ENCODE measurements around the gene MFSD12. TPM values are rescaled to one million over a fixed set of nuclear protein-coding genes. Genes with fewer than 3 reads are reported as not detected.

The MFSD12 gene
- 10 to 100 TPM; 31.0 to 41.1 TPM for total RNA-seq
- long read RNA-seq, transcript MFSD12-201 (10 exons, 2,124 nt): major isoform, 14 of 47 reads
- long read RNA-seq, partial matches to known transcripts: 22 of 47 reads
- long read RNA-seq, other reads (novel, unspliced or antisense): 10 of 47 reads

- ATAC-seq: peak; percentile 96
- intact Hi-C loops (cut with DNase I, micrococcal nuclease): no loop called here
- DNase-seq: peak; percentile 94 to 98
These were observed at the start of gene MFSD12 for GRCh38 chr19:3557461-3558248. Gene MFSD12 (minus strand): TSS chr19:3557586. CDS start chr19:3557403, 183 bp downstream.

DNA sequence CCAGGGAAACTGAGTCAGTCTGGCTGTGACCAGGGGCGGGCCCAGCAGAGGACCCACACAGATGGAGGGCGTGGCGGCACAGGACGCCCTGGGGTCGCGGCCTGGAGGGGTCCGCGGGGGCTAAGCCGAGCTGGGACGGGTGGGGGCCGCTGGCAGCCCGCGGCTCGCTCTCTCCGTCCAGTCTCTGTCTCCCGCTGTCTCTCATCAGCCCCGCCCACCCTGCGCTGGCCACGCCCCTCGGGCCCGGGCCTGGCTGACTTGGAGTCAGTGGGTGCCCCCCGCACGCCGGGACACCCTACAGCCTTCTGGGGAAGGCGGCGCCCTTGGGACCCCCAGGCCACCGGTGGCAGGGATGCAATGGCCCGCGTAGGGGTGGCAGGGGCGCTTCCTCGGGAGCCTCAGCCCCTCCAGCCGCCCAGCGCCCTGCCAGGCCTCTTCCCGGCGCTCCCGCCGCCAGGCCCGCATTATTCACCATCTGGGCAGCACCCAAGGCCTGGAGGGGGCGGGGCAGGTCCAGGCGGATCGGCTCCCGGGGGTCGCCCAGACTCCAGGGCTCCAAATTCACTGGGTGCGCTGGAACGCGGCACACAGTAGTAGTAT is 49.4 kb upstream of the MFSD12 start, which contains the start of gene TBXA2R:
TBXA2R (minus strand) TSS at position 186 of the 600 bp plus-strand sequence. CDS start 6,241 bp downstream, outside the sequence.
- DNase-seq (peak; percentile 59 to 75), ATAC-seq (peak; percentile 48)
- intact Hi-C loops (cut with DNase I, micrococcal nuclease): no loop called here

GRCh38 chr19:3606174-3606689 is 48.8 kb upstream of the MFSD12 start:
- ATAC-seq: peak; percentile 96

GRCh38 chr19:3605770-3606169 is 48.4 kb upstream of the MFSD12 start:
- intact Hi-C loops (cut with DNase I, micrococcal nuclease): no loop called here
- ATAC-seq (peak; percentile 24), DNase-seq (no peak)

More at GRCh38 chr19:3606174-3606689, 48.8 kb upstream of the MFSD12 start:
- intact Hi-C loops (cut with DNase I, micrococcal nuclease): no loop called here
- peak; percentile 71 to 83 for DNase-seq

- DNase-seq: no peak
- intact Hi-C loops (cut with DNase I, micrococcal nuclease): no loop called here
- ATAC-seq: no peak
These were observed 48.0 kb upstream of the MFSD12 start for GRCh38 chr19:3605361-3605760.

DNA sequence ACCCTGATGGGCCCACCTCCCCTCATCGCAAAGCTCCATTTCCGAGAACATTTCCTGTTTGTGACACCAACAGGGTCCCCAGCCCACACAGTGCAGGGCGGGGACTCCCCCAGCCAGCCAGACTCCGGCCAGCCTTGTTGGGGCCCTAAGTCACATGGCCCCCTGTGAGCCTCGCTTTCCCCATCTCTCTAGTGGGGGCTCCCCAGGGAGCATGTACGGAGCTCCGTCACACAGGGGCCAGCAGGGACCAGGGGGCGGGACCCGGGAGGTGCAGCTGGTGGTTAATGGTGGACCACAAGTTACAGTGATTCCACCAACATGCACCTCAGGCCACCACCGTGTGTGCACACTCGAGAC is 47.6 kb upstream of the MFSD12 start:
- ATAC-seq (no peak), DNase-seq (no peak)
- intact Hi-C loops (cut with DNase I, micrococcal nuclease): no loop called here

DNA sequence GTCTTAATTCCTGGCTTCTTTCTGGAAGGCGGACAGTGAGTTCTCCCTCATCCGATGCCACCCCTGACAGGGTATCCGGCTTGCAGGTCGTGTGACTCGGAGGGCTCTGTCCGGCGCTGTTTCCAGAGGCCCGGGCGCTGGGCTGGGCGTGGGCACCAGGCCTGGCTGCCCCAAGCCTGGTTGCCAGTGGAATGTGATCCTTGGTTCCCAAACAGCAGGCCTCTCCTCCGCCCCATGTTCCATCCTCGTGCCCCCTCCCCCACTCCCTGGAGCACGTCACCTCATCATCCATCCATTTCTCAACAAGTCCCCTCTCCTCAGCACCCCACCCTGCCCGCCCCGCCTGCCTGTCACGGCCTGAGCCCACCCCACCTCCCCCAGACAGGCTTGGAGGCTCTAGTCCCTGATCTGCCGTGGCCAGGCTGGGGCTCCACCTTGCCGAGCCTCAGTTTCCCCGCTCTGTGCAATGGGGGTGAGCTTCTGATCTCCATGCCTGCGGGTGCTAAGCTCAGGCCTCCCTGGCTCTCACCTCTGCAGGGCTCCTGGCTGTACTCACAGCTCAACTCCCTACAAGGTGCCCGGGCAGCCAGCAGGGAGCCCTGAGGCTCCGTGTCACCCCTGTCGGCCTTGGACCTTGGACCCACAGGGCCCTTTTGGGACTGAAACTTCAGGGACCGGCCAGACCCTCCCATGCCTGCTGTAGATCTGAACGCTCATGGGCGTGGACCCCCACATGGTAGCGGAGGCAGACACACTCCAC is 47.0 kb upstream of the MFSD12 start:
- no peak for DNase-seq
- intact Hi-C loops (cut with DNase I, micrococcal nuclease): no loop called here
- no peak for ATAC-seq

- intact Hi-C loops (cut with DNase I, micrococcal nuclease): no loop called here
- DNase-seq: no peak
- ATAC-seq: no peak
These were observed 45.9 kb upstream of the MFSD12 start for GRCh38 chr19:3603121-3603811.

DNA sequence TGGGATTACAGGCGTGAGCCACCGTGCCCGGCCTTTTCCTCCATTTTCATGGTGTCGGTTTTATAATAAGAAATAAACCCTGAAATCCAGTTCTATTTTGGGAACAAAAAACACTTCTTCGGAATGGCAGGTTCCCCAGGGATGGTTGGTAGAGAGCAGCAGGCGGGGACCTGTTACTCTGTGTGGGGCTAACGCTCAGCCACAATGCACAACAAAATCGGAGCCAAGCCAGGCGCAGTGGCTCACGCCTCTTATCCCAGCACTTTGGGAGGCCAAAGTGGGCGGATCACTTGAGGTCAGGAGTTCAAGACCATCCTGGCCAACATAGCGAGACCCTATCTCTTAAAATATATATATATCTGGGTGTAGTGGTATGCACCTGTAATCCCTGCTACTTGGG is 43.6 kb upstream of the MFSD12 start:
- ATAC-seq (no peak), DNase-seq (no peak)
- intact Hi-C loops (cut with DNase I, micrococcal nuclease): no loop called here

DNA sequence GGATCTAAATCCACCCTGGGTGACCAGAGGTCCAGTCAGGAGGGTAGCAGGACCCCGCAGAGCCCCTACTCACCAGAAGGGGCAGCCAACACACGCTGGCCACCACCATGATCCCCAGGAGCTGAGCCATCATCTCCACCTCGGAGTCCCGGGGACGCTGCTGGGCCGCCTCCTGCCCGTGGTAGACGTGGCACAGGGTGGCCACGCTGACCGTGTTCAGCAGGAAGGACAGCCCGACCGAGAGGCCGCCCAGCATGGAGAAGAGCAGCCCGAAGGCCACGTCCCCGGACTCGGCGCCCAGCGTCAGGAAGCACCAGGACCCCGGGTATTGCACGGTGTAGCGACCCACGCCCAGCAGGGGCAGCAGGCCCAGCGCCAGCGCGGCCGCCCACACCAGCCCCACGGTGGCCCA is 42.4 kb upstream of the MFSD12 start:
- DNase-seq (no peak), ATAC-seq (no peak)
- intact Hi-C loops (cut with DNase I, micrococcal nuclease): no loop called here

- intact Hi-C loops (cut with DNase I, micrococcal nuclease): no loop called here
- no peak for DNase-seq
- ATAC-seq: no peak
These were observed 38.2 kb upstream of the MFSD12 start for GRCh38 chr19:3595521-3596061.

GRCh38 chr19:3593156-3593555 is 35.8 kb upstream of the MFSD12 start:
- intact Hi-C loops (cut with DNase I, micrococcal nuclease): no loop called here
- ATAC-seq: no peak
- no peak for DNase-seq

GRCh38 chr19:3591876-3592613 is 34.7 kb upstream of the MFSD12 start:
- no peak for DNase-seq
- intact Hi-C loops (cut with DNase I, micrococcal nuclease): no loop called here
- no peak for ATAC-seq

GRCh38 chr19:3590991-3591659 is 33.7 kb upstream of the MFSD12 start:
- DNase-seq: no peak
- ATAC-seq: no peak
- intact Hi-C loops (cut with DNase I, micrococcal nuclease): no loop called here

GRCh38 chr19:3589949-3590348 is 32.6 kb upstream of the MFSD12 start:
- intact Hi-C loops (cut with DNase I, micrococcal nuclease): no loop called here
- no peak for ATAC-seq

DNA sequence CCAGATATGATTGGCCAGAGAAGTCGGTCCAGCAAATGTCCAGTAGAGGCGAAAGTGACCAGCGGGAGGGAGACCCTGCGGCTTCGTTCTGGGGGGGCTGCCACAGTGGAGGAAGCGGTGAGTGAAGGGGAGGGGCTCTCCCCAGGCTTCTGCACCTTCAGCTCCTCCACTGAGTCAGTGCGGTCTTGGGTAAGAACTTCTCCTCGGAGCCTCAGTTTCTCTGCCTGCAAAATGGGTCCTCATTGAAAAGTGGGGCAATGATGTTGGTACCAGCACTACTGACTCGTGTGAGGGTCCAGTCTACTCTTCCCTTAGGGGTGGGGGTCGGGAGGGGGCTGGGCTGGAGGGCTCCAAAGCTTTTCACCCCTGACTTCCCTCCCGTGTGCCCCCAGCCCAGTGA is 32.1 kb upstream of the MFSD12 start:
- intact Hi-C loops (cut with DNase I, micrococcal nuclease): no loop called here
- no peak for ATAC-seq

More at GRCh38 chr19:3589949-3590348, 32.6 kb upstream of the MFSD12 start:
- DNase-seq: no peak

DNA sequence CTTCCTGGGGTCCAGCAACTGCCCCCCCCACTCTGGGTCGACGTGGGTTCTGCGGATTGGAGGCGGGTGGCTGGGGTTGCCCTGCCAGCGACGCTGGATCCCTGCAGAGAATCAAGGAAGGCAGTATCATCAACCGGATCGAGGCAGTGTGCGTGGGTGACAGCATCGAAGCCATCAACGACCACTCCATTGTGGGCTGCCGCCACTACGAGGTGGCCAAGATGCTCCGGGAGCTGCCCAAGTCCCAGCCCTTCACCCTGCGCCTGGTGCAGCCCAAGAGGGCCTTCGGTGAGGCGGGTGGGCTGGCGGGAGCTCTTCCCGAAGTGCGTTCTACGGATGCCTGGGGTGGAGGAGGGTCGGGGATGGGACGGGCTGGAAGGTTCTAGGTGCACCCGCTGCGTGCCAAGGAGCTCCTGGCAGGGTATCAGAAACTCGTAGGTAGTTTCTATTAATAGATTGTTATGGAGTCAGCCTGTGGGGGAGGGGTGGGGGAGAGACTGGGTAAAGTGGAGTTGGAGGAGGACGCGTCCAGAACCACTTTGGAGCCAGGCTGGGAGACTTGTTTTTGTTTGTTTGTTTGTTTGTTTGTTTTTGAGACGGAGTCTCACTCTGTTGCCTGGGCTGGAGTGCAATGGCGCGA is 29.4 kb upstream of the MFSD12 start:
- ATAC-seq (no peak), DNase-seq (no peak)
- intact Hi-C loops (cut with DNase I, micrococcal nuclease): no loop called here

More for the DNA sequence above, 32.1 kb upstream of the MFSD12 start:
- no peak for DNase-seq

Data from left colon (tissue), 2 donors.